GM23338 (cell line): Measurements from ENCODE around the gene TPX2. TPM values are rescaled to one million over a fixed set of nuclear protein-coding genes. Genes with fewer than 3 reads are reported as not detected.

Experiments used
- ATAC-seq: fragments of 200-7000 bp; cut with Tn5 transposase; 3 replicates; pipeline ENCODE4 v1.9.1; 2020
- DNase-seq: peaks from one replicate; pipeline ENCODE4 v3.0.0-alpha.2; 2015; ENCODE audit warnings: low spot score
- H2AFZ ChIP-seq: fragments of 200-600 bp; sonication (generic); 2 replicates; pipeline ENCODE4 v1.8.0; 2016; ENCODE audit warnings: antibody characterized with exemption, mild to moderate bottlenecking, moderate library complexity
- H3F3A ChIP-seq: fragments of 200-600 bp; sonication (generic); replicated peaks from 2 replicates; pipeline ENCODE4 v1.8.0; 2017; ENCODE audit warnings: antibody characterized with exemption, mixed run types, low read depth
- H3K27ac ChIP-seq: fragments of 200-600 bp; sonication (generic); 2 replicates; pipeline ENCODE4 v1.6.1; 2016; ENCODE audit warnings: low read depth
- H3K27me3 ChIP-seq: fragments of 200-600 bp; sonication (generic); 2 replicates; pipeline ENCODE4 v1.8.0; 2016; ENCODE audit warnings: mild to moderate bottlenecking, mixed run types, moderate library complexity; ENCODE audit not compliant: insufficient read depth
- H3K36me3 ChIP-seq: fragments of 200-600 bp; sonication (generic); 2 replicates; pipeline ENCODE4 v1.8.0; 2016; ENCODE audit warnings: mild to moderate bottlenecking; ENCODE audit not compliant: insufficient read depth
- H3K4me1 ChIP-seq: fragments of 200-600 bp; sonication (generic); 2 replicates; pipeline ENCODE4 v1.8.0; 2016; ENCODE audit warnings: mild to moderate bottlenecking, moderate library complexity; ENCODE audit not compliant: insufficient read depth
- H3K4me2 ChIP-seq: fragments of 200-600 bp; sonication (generic); 2 replicates; pipeline ENCODE4 v1.7.1; 2017; ENCODE audit warnings: mixed run types
- H3K4me3 ChIP-seq: fragments of 200-600 bp; sonication (generic); 2 replicates; pipeline ENCODE4 v1.6.1; 2016; ENCODE audit warnings: mixed run types
- H3K79me2 ChIP-seq: fragments of 200-600 bp; sonication (generic); replicated peaks from 2 replicates; pipeline ENCODE4 v1.8.0; 2017; ENCODE audit warnings: mild to moderate bottlenecking; ENCODE audit not compliant: insufficient read depth
- H3K9me2 ChIP-seq: fragments of 200-600 bp; sonication (generic); 2 replicates; pipeline ENCODE4 v1.8.0; 2017; ENCODE audit not compliant: insufficient read depth
- H4K20me1 ChIP-seq: fragments of 200-600 bp; sonication (generic); replicated peaks from 2 replicates; pipeline ENCODE4 v1.8.0; 2017; ENCODE audit warnings: mild to moderate bottlenecking; ENCODE audit not compliant: insufficient read depth
- H3K27ac Mint-ChIP-seq: 2 replicates; pipeline ENCODE4 v1.8.0; 2020; ENCODE audit warnings: inconsistent platforms, mild to moderate bottlenecking, moderate library complexity, mixed read lengths
- H3K27me3 Mint-ChIP-seq: 3 replicates; pipeline ENCODE4 v1.8.0; 2022; ENCODE audit warnings: low read depth, mild to moderate bottlenecking, moderate library complexity, mixed read lengths, inconsistent platforms; ENCODE audit not compliant: insufficient read depth, poor library complexity
- H3K36me3 Mint-ChIP-seq: 3 replicates; pipeline ENCODE4 v1.8.0; 2021; ENCODE audit warnings: low read depth, mild to moderate bottlenecking, inconsistent platforms, moderate library complexity, mixed read lengths
- H3K4me1 Mint-ChIP-seq: 3 replicates; pipeline ENCODE4 v1.8.0; 2020; ENCODE audit warnings: mild to moderate bottlenecking, inconsistent platforms, mixed read lengths
- H3K4me3 Mint-ChIP-seq: 3 replicates; pipeline ENCODE4 v1.8.0; 2021; ENCODE audit warnings: moderate library complexity, mild to moderate bottlenecking, inconsistent platforms, mixed read lengths
- H3K9me3 Mint-ChIP-seq: 3 replicates; pipeline ENCODE4 v1.8.0; 2020; ENCODE audit warnings: moderate library complexity, mild to moderate bottlenecking, inconsistent platforms, mixed read lengths
- CREB1 ChIP-seq: fragments of 250-450 bp; sonication (Bioruptor Pico); IDR thresholded peaks from 2 replicates; pipeline ENCODE4 v1.5.0; 2020; ENCODE audit warnings: low read depth, mild to moderate bottlenecking, moderate library complexity
- EZH2 ChIP-seq: fragments of 200-600 bp; sonication (generic); IDR thresholded peaks from one replicate; pipeline ENCODE4 v1.8.0; 2017; ENCODE audit warnings: antibody characterized with exemption, mild to moderate bottlenecking, low read depth; ENCODE audit not compliant: unreplicated experiment
- JUNB ChIP-seq: IDR thresholded peaks from one replicate; pipeline ENCODE4 v1.6.1; 2016; ENCODE audit warnings: antibody characterized with exemption; ENCODE audit not compliant: unreplicated experiment
- NANOG ChIP-seq: IDR thresholded peaks from 2 replicates; pipeline ENCODE4 v1.6.1; 2016; ENCODE audit warnings: antibody characterized with exemption, borderline replicate concordance
- POLR2AphosphoS5 ChIP-seq: IDR thresholded peaks from 2 replicates; pipeline ENCODE4 v1.6.1; 2016; ENCODE audit warnings: antibody characterized with exemption, low read depth
- ZNF114 ChIP-seq: fragments of 250-450 bp; sonication (Bioruptor Pico); IDR thresholded peaks from 2 replicates; pipeline ENCODE4 v1.5.0; 2020; ENCODE audit warnings: mild to moderate bottlenecking, moderate library complexity
- ZNF331 ChIP-seq: fragments of 250-450 bp; sonication (Bioruptor Pico); IDR thresholded peaks from 2 replicates; pipeline ENCODE4 v1.5.0; 2020; ENCODE audit warnings: low read depth, mild to moderate bottlenecking, moderate library complexity
- ZNF462 ChIP-seq: fragments of 250-450 bp; sonication (Bioruptor Pico); IDR thresholded peaks from 2 replicates; pipeline ENCODE4 v1.5.0; 2020; ENCODE audit warnings: mild to moderate bottlenecking, moderate library complexity
- polyA plus RNA-seq: library from polyadenylated mRNA; unstranded; fragments of >200 nt; fragmentation: Nextera tagmentation; extraction: Ambion mirVana; gene quantifications from 2 replicates; pipeline ENCODE4 v1.2.1, GENCODE V29; 2016
- total RNA-seq: library from RNA; depleted of rRNA; stranded (reverse); fragments of >200 nt; shearing (Covaris generic); gene quantifications from 2 replicates; pipeline ENCODE4 v1.2.3, GENCODE V29; 2014

TPX2 gene
- total and polyA plus RNA-seq, 2 experiments from 2014 or later = 101 to 159 TPM

- ATAC-seq = no peak
- Mint-ChIP-seq H3K36me3 (peaks cover 34% of the 10 kb centered on the region), H3K27ac (no peak overlapping the region), H3K4me3 (no peak overlapping the region), H3K27me3 (peaks cover 7% of the 10 kb centered on the region), H3K4me1 (peaks cover 40% of the 10 kb centered on the region), H3K9me3 (no peaks in the 10 kb centered on the region)
- Histone ChIP-seq H2AFZ (no peak overlapping the region), H3K27me3 (no peaks in the 10 kb centered on the region), H3K9me2 (no peaks in the 10 kb centered on the region), H3K4me3 (no peak overlapping the region), H3K27ac (peak overlapping the region; percentile 28), H3K79me2 (peaks cover 100% of the 10 kb centered on the region), H4K20me1 (peaks cover 3% of the 10 kb centered on the region; the same call in 1 of the 2 replicates), H3K36me3 (peaks cover 4% of the 10 kb centered on the region; the same call in 1 of the 2 replicates), H3K4me1 (peaks cover 38% of the 10 kb centered on the region), H3F3A (peaks cover 21% of the 10 kb centered on the region; the same call in 1 of the 2 replicates), H3K4me2 (no peak overlapping the region)
- DNase-seq = no peak
- no peak for TF ChIP-seq NANOG
- TF ChIP-seq ZNF114 (CRISPR knock-in tag) = no peak
- TF ChIP-seq ZNF331 = no peak
- no peak for TF ChIP-seq JUNB
- TF ChIP-seq CREB1 (CRISPR knock-in tag) = no peak
- TF ChIP-seq POLR2AphosphoS5 = no peak
- TF ChIP-seq ZNF462 (CRISPR knock-in tag) = no peak
- no peak for TF ChIP-seq EZH2
Measured at GRCh38 chr20:31706607-31707257, 32.4 kb upstream of the TPX2 start.
